HL-60 (cell line): ENCODE data around the gene EXOC6B.

Source experiments
- TF ChIP-seq, protein P1 (sequence below): IDR thresholded peaks from one replicate; pipeline ENCODE4 v1.5.1; 2011; ENCODE audit warnings: low read length, control low read depth, inconsistent platforms; ENCODE audit not compliant: insufficient read depth
- TF ChIP-seq, protein P2 (sequence below): IDR thresholded peaks from 2 replicates; pipeline ENCODE4 v1.6.1; 2012; ENCODE audit warnings: low read depth; ENCODE audit not compliant: insufficient replicate concordance

DNA sequence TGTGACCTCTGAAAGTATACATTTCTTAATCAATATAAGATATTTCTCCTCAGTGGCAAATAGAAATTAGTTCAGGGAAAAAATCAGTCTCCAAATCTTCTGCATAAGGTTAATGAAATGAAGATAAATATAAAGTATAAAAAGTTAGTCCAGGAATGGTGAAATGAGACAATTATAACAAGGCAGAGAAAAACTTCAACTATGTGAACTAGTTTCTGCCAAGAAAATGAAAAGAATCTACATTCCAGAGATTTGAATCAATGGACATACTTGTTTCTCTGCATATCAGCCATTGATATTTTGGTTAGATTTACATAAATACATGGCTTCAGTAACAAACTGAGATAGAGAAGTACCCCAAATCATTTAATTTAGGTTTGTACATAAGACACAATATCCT, 249.0 kb downstream of the EXOC6B start:
- TF ChIP-seq, protein P1, sequence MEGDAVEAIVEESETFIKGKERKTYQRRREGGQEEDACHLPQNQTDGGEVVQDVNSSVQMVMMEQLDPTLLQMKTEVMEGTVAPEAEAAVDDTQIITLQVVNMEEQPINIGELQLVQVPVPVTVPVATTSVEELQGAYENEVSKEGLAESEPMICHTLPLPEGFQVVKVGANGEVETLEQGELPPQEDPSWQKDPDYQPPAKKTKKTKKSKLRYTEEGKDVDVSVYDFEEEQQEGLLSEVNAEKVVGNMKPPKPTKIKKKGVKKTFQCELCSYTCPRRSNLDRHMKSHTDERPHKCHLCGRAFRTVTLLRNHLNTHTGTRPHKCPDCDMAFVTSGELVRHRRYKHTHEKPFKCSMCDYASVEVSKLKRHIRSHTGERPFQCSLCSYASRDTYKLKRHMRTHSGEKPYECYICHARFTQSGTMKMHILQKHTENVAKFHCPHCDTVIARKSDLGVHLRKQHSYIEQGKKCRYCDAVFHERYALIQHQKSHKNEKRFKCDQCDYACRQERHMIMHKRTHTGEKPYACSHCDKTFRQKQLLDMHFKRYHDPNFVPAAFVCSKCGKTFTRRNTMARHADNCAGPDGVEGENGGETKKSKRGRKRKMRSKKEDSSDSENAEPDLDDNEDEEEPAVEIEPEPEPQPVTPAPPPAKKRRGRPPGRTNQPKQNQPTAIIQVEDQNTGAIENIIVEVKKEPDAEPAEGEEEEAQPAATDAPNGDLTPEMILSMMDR: no peak
- TF ChIP-seq, protein P2, sequence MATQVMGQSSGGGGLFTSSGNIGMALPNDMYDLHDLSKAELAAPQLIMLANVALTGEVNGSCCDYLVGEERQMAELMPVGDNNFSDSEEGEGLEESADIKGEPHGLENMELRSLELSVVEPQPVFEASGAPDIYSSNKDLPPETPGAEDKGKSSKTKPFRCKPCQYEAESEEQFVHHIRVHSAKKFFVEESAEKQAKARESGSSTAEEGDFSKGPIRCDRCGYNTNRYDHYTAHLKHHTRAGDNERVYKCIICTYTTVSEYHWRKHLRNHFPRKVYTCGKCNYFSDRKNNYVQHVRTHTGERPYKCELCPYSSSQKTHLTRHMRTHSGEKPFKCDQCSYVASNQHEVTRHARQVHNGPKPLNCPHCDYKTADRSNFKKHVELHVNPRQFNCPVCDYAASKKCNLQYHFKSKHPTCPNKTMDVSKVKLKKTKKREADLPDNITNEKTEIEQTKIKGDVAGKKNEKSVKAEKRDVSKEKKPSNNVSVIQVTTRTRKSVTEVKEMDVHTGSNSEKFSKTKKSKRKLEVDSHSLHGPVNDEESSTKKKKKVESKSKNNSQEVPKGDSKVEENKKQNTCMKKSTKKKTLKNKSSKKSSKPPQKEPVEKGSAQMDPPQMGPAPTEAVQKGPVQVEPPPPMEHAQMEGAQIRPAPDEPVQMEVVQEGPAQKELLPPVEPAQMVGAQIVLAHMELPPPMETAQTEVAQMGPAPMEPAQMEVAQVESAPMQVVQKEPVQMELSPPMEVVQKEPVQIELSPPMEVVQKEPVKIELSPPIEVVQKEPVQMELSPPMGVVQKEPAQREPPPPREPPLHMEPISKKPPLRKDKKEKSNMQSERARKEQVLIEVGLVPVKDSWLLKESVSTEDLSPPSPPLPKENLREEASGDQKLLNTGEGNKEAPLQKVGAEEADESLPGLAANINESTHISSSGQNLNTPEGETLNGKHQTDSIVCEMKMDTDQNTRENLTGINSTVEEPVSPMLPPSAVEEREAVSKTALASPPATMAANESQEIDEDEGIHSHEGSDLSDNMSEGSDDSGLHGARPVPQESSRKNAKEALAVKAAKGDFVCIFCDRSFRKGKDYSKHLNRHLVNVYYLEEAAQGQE: no peak
